PC-9 (cell line): Measurements from ENCODE around the gene LPCAT1. TPM values are rescaled to one million over a fixed set of nuclear protein-coding genes. Genes with fewer than 3 reads are reported as not detected.

Experiments used
- BruUV-seq: library from RNA; stranded (reverse); fragments of 400-500 nt; replicated peaks from 2 replicates; lab custom pipeline; 2021; lab: Mats Ljungman, UMichigan
- CTCF ChIA-PET: fragments of 300-600 bp; sonication (Branson Sonifier 250); formaldehyde crosslinking; loops from one replicate; lab custom pipeline; 2022; ENCODE audit warnings: antibody characterized with exemption; lab: Charles Lee
- POLR2A ChIA-PET: fragments of 300-600 bp; sonication (Branson Sonifier 250); formaldehyde crosslinking; loops from one replicate; lab custom pipeline; 2022; ENCODE audit warnings: antibody characterized with exemption; ENCODE audit not compliant: unreplicated experiment; lab: Charles Lee
- DNase-seq, 2 experiments: peaks; one replicate each; pipeline versions ENCODE4 v3.0.0 to v3.0.0-alpha.2; 2015 to 2022; ENCODE audit warnings: mixed read lengths in 1 of 2
- H2AFZ ChIP-seq: fragments of 200-600 bp; sonication (generic); 2 replicates; pipeline ENCODE4 v1.8.1; 2017; ENCODE audit warnings: antibody characterized with exemption
- H3F3A ChIP-seq: fragments of 200-600 bp; sonication (generic); 2 replicates; pipeline ENCODE4 v1.8.1; 2017; ENCODE audit warnings: antibody characterized with exemption, mild to moderate bottlenecking, low read depth; ENCODE audit not compliant: insufficient read depth
- H3K27ac ChIP-seq: fragments of 200-600 bp; sonication (generic); 2 replicates; pipeline ENCODE4 v1.6.1; 2016; ENCODE audit warnings: mixed run types
- H3K27me3 ChIP-seq: fragments of 200-600 bp; sonication (generic); 2 replicates; pipeline ENCODE4 v1.6.1; 2016; ENCODE audit warnings: low read depth, mixed run types; ENCODE audit not compliant: insufficient read depth
- H3K36me3 ChIP-seq: fragments of 200-600 bp; sonication (generic); 2 replicates; pipeline ENCODE4 v1.6.1; 2016; ENCODE audit warnings: low read depth, mixed run types
- H3K4me1 ChIP-seq: fragments of 200-600 bp; sonication (generic); replicated peaks from 2 replicates; pipeline ENCODE4 v1.6.1; 2016; ENCODE audit warnings: mixed run types; ENCODE audit not compliant: insufficient read depth
- H3K4me2 ChIP-seq: fragments of 200-600 bp; sonication (generic); 2 replicates; pipeline ENCODE4 v1.6.1; 2017; ENCODE audit warnings: mixed run types
- H3K4me3 ChIP-seq: fragments of 200-600 bp; sonication (generic); 2 replicates; pipeline ENCODE4 v1.6.1; 2016; ENCODE audit warnings: mixed run types
- H3K79me2 ChIP-seq: fragments of 200-600 bp; sonication (generic); 2 replicates; pipeline ENCODE4 v1.6.1; 2017; ENCODE audit warnings: low read depth, mixed run types
- H3K9me2 ChIP-seq: fragments of 200-600 bp; sonication (generic); 2 replicates; pipeline ENCODE4 v1.8.1; 2017; ENCODE audit warnings: mild to moderate bottlenecking; ENCODE audit not compliant: insufficient read depth
- H3K9me3 ChIP-seq: fragments of 200-600 bp; sonication (generic); 2 replicates; pipeline ENCODE4 v1.8.1; 2016; ENCODE audit warnings: low read depth; ENCODE audit not compliant: insufficient read depth
- H4K20me1 ChIP-seq: fragments of 200-600 bp; sonication (generic); 2 replicates; pipeline ENCODE4 v1.8.1; 2017; ENCODE audit not compliant: insufficient read depth
- CTCF ChIP-seq: fragments of 200-600 bp; sonication (generic); conservative IDR thresholded peaks from 2 replicates; pipeline ENCODE4 v1.6.1; 2017; ENCODE audit warnings: mixed run types, antibody characterized with exemption, mild to moderate bottlenecking, moderate library complexity
- EZH2 ChIP-seq: fragments of 200-600 bp; sonication (generic); IDR thresholded peaks from 2 replicates; pipeline ENCODE4 v1.8.0; 2017; ENCODE audit warnings: antibody characterized with exemption, low read depth
- intact Hi-C: fragments of 100-400 bp; cut with micrococcal nuclease; formaldehyde crosslinking; loops from one replicate; pipeline ENCODE4 v1.10.0; 2022; ENCODE audit not compliant: unreplicated experiment
- total RNA-seq: library from RNA; stranded (reverse); gene quantifications from 2 replicates; pipeline ENCODE4 v1.2.3, GENCODE V29; 2021

The LPCAT1 gene
- total RNA-seq, 1 experiment from 2014 or later: 96.1 TPM

- Histone ChIP-seq H3K4me2 (peak overlapping the region; percentile 89), H3K9me3 (no peaks in the 10 kb centered on the region), H4K20me1 (peaks cover 32% of the 10 kb centered on the region), H3K4me3 (peak overlapping the region; percentile 52), H3K27ac (no peak overlapping the region), H3F3A (peaks cover 11% of the 10 kb centered on the region), H3K27me3 (no peaks in the 10 kb centered on the region), H3K36me3 (peaks cover 11% of the 10 kb centered on the region; the same call in 1 of the 2 replicates), H3K4me1 (peaks cover 22% of the 10 kb centered on the region), H2AFZ (peak overlapping the region; percentile 50), H3K9me2 (no peaks in the 10 kb centered on the region), H3K79me2 (peaks cover 51% of the 10 kb centered on the region)
- ChIA-PET POLR2A (interaction anchor here (0.5 to 0.6 kb wide), 4 partner anchors 42 to 217 kb away, joined by 3 to 5 read pairs (median 4); no protein-coding TSS in a partner anchor), CTCF (interaction anchor here (0.9 kb wide), 1 partner anchor 11 kb away, joined by 6 read pairs; no protein-coding TSS in a partner anchor)
- DNase-seq: peak in 1 of 2 experiments; percentile 45
- TF ChIP-seq CTCF (no peak), EZH2 (no peak)
- intact Hi-C loops: loop anchor here (1.0 kb wide), 2 partner anchors 32 to 45 kb away; no protein-coding TSS in a partner anchor
- TSS peak; percentile 26 for BruUV-seq
Measured at GRCh38 chr5:1522601-1523479, 920 bp downstream of the LPCAT1 start.

- no peak for TF ChIP-seq CTCF
- TF ChIP-seq EZH2: no peak
- Histone ChIP-seq H3K4me1 (peaks cover 31% of the 10 kb centered on the region), H2AFZ (peak overlapping the region; percentile 50), H3K9me2 (no peaks in the 10 kb centered on the region), H3K4me3 (peak overlapping the region; percentile 52), H3K27me3 (no peaks in the 10 kb centered on the region), H3K9me3 (no peaks in the 10 kb centered on the region), H3K4me2 (peak overlapping the region; percentile 89), H3K36me3 (peaks cover 11% of the 10 kb centered on the region; the same call in 1 of the 2 replicates), H3K27ac (no peak overlapping the region), H4K20me1 (peaks cover 32% of the 10 kb centered on the region), H3K79me2 (peaks cover 57% of the 10 kb centered on the region), H3F3A (peaks cover 20% of the 10 kb centered on the region)
- intact Hi-C loops: loop anchor here (1.0 kb wide), 2 partner anchors 33 to 46 kb away; no protein-coding TSS in a partner anchor
- BruUV-seq: no TSS peak
- ChIA-PET CTCF (interaction anchor here (0.9 kb wide), 1 partner anchor 10 kb away, joined by 6 read pairs; no protein-coding TSS in a partner anchor), POLR2A (interaction anchor here (0.5 to 0.6 kb wide), 4 partner anchors 41 to 195 kb away, joined by 4 to 5 read pairs (median 4); no protein-coding TSS in a partner anchor)
- DNase-seq: peak; percentile 80 to 89
Measured at GRCh38 chr5:1521671-1522600, 1.8 kb downstream of the LPCAT1 start.
